HG02943 (cell line): Measurements from ENCODE around the gene GPR180.

Experiments
- ATAC-seq: cut with Tn5 transposase; IDR thresholded peaks from one replicate; pipeline ENCODE4 v1.9.1; 2021; ENCODE audit warnings: mild to moderate bottlenecking, low read depth, moderate library complexity; ENCODE audit not compliant: unreplicated experiment

Gene GPR180

GRCh38 chr13:94640721-94641120 lies 39.1 kb downstream of the GPR180 start:
- ATAC-seq = no peak

GRCh38 chr13:94641409-94641941 lies 39.8 kb downstream of the GPR180 start:
- no peak for ATAC-seq

GRCh38 chr13:94646904-94647303 lies 45.2 kb downstream of the GPR180 start:
- no peak for ATAC-seq

DNA sequence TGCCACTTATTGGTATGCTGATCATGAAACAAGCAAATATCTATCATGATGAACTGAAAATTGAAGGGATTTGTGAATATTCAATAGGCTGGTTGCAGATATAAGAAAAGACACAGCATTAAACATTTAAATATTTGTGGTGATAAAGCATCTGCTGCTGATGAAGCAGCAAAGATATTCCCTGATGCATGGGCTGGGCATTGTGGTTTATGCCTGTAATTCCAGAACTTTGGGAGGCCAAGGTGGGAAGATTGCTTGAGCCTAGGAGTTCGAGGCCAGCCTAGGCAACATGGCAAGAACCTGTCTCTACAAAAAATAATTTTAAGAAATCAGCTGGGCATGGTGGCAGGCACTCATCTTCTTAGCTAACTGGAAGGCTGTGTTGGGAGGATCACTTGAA lies 54.5 kb downstream of the GPR180 start:
- ATAC-seq = no peak

GRCh38 chr13:94656766-94657165 lies 55.1 kb downstream of the GPR180 start:
- no peak for ATAC-seq

DNA sequence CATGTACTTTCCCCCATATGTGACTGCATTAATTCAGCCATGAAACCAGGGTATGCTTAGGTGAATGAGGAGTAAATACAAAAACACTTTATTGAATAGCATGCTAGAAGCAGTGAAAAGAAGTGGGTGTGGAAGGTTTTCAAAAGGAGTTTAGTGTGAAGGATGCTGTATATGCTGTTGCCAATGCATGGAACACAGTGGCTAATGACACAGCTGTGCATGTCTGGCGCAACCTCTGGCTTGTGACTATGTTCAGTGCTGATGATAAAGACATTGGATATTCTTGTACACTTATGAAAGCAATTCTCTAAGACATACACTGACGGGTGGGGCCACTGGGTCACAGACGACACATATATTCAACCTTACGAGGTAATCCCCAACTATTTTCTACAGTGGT lies 55.5 kb downstream of the GPR180 start:
- ATAC-seq = no peak

GRCh38 chr13:94658926-94659597 lies 57.4 kb downstream of the GPR180 start:
- ATAC-seq = no peak

- ATAC-seq = no peak
Measured at GRCh38 chr13:94659598-94659946, 57.9 kb downstream of the GPR180 start.

GRCh38 chr13:94660695-94661326 lies 59.2 kb downstream of the GPR180 start:
- no peak for ATAC-seq

DNA sequence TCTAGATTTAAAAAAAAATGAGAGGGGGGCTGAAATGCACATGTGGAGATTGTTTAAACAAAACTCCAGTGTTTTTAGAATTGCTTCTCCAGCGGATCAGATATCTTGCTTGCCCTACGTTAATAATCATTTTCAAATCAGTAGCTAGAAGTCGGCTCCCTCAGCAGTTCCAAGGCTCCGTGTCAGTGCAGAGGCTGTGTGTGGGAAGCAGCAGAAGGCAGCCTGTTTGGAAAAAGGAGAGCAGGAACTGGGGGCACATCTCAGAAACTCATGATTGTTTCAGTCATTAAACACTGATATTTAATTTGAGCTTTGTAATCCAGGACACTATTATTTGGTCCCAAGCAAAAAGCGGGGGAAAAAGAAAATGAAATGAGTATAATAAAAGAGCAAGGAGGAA lies 59.7 kb downstream of the GPR180 start:
- no peak for ATAC-seq

GRCh38 chr13:94662274-94662945 lies 60.8 kb downstream of the GPR180 start:
- ATAC-seq = no peak

- ATAC-seq = no peak
Measured at GRCh38 chr13:94664889-94665288, 63.2 kb downstream of the GPR180 start.

GRCh38 chr13:94666065-94666464 lies 64.4 kb downstream of the GPR180 start:
- ATAC-seq = no peak

- no peak for ATAC-seq
Measured at GRCh38 chr13:94667190-94667589, 65.5 kb downstream of the GPR180 start.

GRCh38 chr13:94672400-94672799 lies 70.7 kb downstream of the GPR180 start:
- ATAC-seq = no peak

- no peak for ATAC-seq
Measured at GRCh38 chr13:94673851-94674250, 72.2 kb downstream of the GPR180 start.

- ATAC-seq = no peak
Measured at GRCh38 chr13:94674609-94675348, 73.1 kb downstream of the GPR180 start.

GRCh38 chr13:94677799-94678198 lies 76.1 kb downstream of the GPR180 start:
- no peak for ATAC-seq

GRCh38 chr13:94678845-94679244 lies 77.2 kb downstream of the GPR180 start:
- no peak for ATAC-seq

GRCh38 chr13:94679614-94680013 lies 78.0 kb downstream of the GPR180 start:
- ATAC-seq = no peak

- no peak for ATAC-seq
Measured at GRCh38 chr13:94682229-94682628, 80.6 kb downstream of the GPR180 start.
